Measurements from ENCODE around the gene ING4. TPM values are rescaled to one million over a fixed set of nuclear protein-coding genes. Genes with fewer than 3 reads are reported as not detected.

Gene ING4
- total and polyA plus RNA-seq, 2 of the 13 experiments (the other 11 are each of a cell fraction or from before 2014, with no cell fraction given) = 14.4 to 32.4 TPM

- TF ChIP-seq AHDC1 (CRISPR knock-in tag; IDR thresholded peaks at IDR 0.05; ENCODE audit: borderline replicate concordance) (no peak), TBP (CRISPR knock-in tag; IDR thresholded peaks at IDR 0.05) (no peak), ZMYM2 (CRISPR knock-in tag; IDR thresholded peaks at IDR 0.05) (peak; percentile 58), ZNF512B (CRISPR knock-in tag; IDR thresholded peaks at IDR 0.05; ENCODE audit: borderline replicate concordance) (no peak), ZBTB37 (CRISPR knock-in tag; IDR thresholded peaks at IDR 0.05) (no peak), CEBPG (CRISPR knock-in tag; IDR thresholded peaks at IDR 0.05) (peak; percentile 45; the same call in 1 of the 2 replicates), RBM22 (optimal IDR thresholded peaks at IDR 0.05; ENCODE audit: low read length) (no peak), ZNF333 (CRISPR knock-in tag; IDR thresholded peaks at IDR 0.05; ENCODE audit: borderline replicate concordance) (no peak; the same call in 1 of the 2 replicates), ZNF136 (CRISPR knock-in tag; IDR thresholded peaks at IDR 0.05; ENCODE audit: low read depth) (peak; percentile 68; the same call in 1 of the 2 replicates), ESRRA (CRISPR knock-in tag; IDR thresholded peaks at IDR 0.05; ENCODE audit: low read depth) (no peak), ZNF839 (CRISPR knock-in tag; IDR thresholded peaks at IDR 0.05; ENCODE audit: borderline replicate concordance) (peak; percentile 48; the same call in 1 of the 2 replicates), CREB3 (CRISPR knock-in tag; IDR thresholded peaks at IDR 0.05) (no peak), ZFX (CRISPR knock-in tag; IDR thresholded peaks at IDR 0.05; ENCODE audit: low read depth) (peak; percentile 55; the same call in 1 of the 2 replicates), ZC3H13 (CRISPR knock-in tag; IDR thresholded peaks at IDR 0.05) (peak; percentile 69; the same call in 1 of the 2 replicates), KDM1A (CRISPR knock-in tag; IDR thresholded peaks at IDR 0.05) (no peak)
Measured at GRCh38 chr12:6662906-6663742, at the start of gene ING4 (continued).
